GM18868 (cell line): ENCODE data around the gene SLC7A10.
"Not testable (repeated sequence)": the region's sequence is repeated elsewhere in the genome, so short reads cannot be mapped to it uniquely, and the experiment has no call there.

Source experiments
- ATAC-seq: cut with Tn5 transposase; IDR thresholded peaks from one replicate; pipeline ENCODE4 v1.9.1; 2021; ENCODE audit warnings: mild to moderate bottlenecking, moderate library complexity; ENCODE audit not compliant: unreplicated experiment

SLC7A10 gene

DNA sequence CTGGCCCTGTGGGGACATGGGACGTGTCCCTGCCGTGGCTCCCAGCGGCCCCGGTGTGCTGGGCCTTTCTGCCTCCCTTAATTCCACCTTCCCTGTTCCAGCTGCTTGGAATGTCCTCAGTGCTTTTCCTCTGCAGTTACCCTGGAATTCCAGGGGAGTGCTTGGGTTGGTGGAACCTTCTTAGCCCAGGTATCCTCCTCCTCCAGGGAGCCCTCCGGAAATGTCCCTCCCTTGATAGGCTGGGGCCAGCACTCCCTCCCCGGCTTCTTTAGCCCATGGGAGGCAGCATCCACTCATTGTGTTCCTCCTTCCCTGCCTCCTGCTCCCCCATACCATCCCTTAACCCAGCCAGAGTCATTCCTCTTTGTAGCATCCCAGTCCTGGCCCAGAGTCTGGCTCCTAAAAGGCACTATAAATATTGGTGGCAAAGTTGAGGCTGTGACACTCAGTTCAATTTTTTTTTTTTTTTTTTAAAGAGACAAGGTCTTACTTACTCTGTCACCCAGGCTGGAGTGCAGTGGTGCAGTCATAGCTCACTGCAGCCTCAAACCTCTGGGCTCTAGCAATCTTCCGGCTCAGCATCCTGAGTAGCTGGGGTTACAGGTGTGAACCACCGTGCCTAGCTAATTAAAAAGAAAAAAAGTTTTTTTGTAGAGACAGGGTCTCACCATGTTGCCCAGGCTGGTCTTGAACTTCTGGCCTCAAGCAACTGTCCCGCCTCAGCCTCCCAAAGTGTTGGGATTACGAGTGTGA is 13.7 kb upstream of the SLC7A10 start:
- ATAC-seq: no peak

DNA sequence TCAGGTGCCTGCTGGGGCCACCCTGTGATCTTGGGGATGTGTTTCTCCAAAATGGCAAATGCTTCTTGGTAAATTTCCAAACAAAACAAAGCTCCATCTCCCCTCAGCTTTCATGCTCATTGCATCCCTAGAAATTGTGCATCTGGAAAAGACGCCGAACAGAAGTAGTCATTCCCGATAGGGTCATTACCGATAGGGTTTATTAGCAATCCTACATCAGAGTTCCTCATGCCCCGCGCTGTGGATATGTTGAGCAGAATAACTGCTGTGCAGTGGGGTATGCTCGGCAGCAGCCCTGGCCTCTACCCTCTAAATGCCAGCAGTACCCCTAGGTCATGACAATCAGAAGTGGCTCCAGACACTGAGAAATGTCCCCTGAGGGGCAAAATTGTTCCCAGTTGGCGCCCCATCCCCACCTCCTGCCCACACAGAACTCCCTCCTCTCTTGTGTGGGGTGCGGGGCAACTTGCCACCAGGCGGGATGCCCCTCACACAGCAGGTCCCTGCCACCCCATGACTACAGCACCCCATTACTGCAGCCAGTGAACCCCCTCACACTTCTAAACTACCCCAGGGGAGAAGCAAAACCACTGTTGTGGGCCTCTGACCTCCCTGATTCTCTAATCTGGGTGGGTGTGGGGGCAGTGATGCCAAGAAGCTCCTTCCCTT is 13.0 kb upstream of the SLC7A10 start:
- no peak for ATAC-seq

DNA sequence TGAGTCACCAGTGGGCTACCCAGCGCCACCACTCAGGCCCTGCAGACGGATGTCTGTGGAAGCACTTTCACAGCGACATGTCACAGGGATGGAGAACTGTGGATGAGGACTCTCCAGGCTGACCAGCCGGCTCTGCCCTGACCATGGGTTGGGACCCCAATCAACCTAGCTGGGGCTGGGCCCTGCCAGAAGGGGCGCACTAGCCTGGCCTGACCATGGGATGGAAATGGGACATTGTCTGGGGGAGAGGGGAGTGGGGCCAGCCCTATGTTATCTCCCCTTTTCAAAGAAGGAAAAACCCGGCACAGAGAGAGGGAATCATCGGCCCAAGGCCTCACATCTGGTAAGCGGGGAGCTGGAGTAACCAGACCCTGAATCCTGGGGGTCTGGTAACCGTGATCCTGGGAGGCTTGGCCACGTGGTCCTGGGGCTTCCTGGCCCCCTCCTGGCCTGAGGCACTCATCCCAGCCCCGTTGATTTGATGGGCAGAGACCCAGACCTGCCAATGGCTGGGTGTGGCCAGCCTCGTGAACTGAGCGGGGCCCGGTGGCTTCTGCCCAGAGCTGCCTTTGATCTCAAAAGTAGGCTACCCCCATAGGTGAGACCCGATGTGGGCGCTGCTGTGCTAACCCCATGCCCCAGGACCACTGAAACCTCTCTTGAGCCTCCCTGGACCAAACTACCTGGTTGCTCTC is 11.2 kb upstream of the SLC7A10 start:
- ATAC-seq: no peak

DNA sequence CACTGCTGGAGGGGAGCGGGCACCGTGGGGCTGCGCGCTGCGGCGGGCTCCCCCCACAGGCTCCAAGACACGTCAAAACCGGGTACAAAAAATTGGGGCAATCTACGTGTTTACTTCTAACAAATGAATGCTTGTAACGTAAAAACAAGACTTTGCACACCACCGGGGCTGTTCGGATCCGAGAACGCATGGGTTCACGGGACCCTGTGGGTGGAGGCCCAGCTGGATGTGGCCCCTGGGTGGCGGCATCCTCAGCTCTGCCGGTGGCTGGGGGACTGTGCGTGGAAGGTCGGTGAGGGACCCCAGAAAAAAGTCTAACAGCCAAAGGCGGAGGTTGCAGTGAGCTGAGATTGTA is 10.3 kb upstream of the SLC7A10 start:
- no peak for ATAC-seq

DNA sequence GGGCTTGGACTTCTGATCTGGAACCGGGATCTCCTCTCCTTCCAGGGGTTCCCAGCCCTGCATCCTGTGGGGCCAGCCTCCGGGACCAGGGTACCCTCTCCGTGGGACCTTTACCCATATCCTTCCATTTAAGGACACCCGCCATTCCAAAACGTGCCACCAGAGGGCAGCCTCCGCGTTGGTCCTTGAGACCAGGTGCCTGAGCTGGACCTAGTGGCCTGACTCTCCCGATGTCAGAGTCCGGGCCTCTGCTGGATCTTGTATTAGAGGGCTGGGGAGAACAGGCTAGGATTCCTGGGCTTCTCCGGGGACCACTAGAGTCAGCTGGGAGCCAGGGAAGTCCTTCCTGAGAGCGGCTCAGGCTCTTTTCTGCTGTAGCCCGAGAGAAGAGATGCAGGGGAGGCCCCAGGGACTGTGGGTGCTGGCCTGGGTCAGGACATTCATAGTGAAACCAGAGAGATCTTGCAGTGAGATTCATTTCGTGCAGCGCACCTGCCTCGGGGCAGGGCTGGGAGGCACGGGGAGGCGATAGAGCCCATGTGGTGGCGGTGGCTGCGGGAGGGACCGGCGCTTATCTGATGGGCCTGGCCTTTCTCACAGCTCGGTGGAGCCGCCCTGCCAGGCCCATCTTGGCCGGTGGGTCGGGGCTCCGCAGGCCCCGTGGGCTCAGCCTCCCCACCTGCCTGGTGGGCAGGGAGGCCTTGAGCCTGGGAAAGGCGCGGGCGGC is 9.8 kb upstream of the SLC7A10 start:
- ATAC-seq: peak; percentile 98

DNA sequence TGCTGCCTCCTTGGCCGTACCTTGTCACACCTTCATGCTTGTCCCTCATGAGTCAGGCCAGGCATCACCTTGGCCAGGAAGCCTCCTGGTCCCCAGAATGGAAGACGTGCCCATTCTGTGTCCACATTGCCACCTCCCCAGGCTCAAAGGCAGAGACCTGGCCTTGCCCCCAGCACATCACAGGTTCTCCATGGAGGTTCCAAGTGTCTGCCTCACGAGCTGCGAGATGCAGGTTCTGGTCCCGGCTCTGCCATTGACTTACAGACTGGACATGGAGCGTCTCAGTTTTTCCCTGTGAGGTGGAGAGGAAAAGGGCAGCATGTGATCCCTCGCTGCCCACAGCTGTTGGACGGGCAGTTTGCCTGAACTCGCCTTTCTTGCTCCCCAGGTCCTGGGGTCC is 9.1 kb upstream of the SLC7A10 start:
- no peak for ATAC-seq

DNA sequence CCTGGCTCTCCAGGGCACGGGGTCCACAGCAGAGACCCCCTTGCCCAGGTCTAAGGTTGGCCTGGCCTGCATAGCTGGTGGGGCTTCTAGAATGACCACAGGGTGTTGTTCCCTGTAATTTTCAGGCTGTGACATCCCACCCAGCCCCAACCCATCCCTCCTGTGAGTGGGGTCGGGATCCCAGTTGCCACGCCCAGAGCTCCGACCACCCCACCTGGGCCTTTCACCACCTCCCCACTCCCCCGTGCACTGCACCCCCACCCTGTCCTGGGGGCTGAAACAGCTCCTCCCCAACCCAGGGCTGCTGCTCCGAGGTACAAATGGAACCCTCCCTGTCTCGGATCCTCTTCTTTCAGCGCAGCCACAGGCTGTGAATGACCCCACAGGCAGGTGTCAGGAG is 8.4 kb upstream of the SLC7A10 start:
- no peak for ATAC-seq

DNA sequence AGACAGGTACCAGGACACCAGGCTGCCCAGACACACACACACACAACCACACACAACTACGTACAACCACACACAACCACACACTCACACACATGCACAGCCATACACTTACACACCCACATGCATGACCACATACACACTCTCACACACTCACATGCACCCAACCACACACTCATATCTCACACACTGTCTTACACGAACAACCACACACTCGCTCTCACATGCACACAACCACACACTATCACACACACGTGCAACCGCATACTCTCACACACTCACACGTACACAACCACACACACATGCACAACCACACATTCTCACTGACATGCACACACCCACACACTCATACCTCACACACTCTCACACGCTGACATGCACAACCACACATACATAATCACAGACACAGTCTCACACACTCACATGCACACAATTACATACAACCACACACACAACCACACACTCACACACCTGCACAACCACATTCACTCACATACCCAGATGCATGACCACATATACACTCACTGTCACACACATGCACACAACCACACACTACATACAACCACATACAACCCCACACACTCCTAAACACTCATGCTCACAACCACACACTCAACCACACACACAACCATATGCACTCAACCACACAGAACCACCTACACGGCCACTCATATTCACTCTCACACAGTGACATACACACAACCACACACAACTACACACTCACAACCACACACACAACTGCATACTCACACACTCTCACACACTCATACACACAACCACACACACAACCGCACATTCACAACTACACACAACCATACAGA is 7.6 kb upstream of the SLC7A10 start:
- ATAC-seq: no peak

DNA sequence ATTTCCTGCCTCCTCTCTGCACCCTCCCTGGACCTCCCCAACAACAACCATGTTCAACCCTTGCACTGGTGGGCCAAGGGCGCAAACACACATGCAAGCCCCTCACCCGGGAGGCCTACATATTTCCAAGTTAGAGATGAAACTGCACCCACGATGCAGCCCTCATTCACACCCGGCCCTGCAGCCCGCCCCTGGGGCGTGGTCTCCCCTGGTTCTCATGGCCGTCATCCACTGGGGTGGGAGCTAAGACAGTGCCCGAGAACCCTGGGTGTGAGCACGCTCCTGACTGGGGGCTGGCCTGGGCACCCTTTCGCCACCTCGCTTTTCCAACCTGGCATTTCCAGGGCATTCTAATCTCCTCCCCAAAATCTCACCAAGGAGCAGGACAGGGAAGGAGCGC is 7.0 kb upstream of the SLC7A10 start:
- no peak for ATAC-seq

DNA sequence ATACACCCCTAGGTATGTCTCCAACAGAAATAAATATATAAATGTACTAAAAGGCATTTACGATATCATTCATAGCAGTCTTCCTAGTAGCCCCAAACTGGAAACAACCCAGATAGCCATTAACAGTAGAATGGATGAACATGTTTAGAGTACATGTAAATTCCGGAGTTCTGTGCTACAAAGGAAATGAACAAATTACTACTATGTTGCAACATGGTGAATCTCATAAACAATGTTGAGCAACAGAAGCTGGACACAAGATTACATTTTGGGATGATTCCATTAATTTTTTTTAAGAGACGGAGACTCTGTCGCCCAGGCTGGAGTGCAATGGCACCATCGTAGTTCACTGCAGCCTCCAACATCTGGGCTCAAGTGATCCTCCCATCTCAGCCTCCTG is 5.9 kb upstream of the SLC7A10 start:
- ATAC-seq: no peak

DNA sequence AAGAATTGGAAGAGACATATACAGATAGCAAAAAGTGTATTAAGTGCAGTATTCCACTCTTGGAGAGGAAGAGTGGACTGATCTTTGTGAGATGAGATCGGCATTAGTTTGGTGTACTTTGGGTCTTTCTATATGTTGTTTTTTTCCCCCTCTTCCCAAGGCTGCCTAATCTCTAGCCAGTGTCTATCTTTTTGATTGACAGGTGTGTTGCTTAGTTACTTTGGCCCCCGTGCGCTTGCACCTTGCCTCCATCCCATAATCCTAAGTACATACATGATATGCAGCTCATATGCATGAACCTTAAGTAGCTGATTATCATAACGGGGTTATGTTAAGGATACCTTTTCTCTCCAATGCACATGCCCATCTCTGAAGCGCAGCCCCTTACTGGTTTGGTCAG is 4.3 kb upstream of the SLC7A10 start:
- ATAC-seq: no peak

DNA sequence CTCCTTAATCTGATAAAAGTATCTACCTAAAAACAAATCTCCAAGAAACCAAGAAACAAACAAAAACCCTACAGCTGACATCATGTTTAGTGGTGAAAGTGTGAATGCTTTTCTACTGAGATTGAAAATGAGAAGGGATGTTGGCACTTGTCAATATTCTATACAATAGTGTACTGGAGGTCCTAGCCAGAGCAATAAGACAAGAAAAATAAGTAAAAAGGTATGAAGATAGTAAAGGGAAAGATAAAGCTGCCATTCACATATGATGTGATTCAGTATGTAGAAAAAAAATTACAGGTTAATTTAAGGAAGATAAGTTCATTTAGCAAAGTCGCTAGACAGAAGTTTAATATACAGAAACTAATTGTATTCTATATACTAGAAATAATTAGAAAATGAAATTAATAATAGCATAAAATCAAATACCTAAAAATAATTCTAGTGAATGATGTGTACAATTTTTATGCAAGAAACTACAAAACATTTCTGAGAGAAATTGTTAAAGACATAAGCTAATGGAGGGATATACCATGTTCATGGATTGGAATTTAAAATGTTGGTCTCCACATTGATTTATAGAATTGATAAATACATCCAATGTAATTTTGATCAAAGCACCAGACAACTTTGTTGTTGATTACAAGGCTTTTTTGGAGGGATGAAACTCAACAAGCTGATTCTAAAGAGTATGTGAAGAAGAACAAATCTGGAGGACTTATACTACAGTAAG is 2.4 kb upstream of the SLC7A10 start:
- no peak for ATAC-seq

DNA sequence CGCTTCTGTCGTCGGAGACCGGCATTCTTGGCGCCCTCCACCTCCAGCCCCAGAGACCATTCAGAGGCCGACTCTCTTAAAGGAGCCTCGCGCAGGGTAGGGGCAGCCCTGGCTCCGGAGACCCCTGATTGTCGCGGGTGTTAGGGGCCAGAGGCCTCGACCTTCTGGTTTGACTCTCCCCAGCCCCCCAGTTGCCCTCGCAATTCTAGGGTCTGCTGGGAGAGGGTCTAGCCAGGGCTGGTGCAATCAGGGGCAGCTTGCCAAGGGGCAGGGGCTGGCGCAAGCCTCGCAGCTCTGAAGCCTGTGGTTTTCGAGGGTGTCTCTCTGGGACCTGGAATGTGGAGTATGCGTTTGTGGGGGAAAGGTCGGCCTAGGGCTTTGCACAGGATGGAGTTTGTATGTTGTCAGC is 1.6 kb upstream of the SLC7A10 start:
- ATAC-seq: no peak

DNA sequence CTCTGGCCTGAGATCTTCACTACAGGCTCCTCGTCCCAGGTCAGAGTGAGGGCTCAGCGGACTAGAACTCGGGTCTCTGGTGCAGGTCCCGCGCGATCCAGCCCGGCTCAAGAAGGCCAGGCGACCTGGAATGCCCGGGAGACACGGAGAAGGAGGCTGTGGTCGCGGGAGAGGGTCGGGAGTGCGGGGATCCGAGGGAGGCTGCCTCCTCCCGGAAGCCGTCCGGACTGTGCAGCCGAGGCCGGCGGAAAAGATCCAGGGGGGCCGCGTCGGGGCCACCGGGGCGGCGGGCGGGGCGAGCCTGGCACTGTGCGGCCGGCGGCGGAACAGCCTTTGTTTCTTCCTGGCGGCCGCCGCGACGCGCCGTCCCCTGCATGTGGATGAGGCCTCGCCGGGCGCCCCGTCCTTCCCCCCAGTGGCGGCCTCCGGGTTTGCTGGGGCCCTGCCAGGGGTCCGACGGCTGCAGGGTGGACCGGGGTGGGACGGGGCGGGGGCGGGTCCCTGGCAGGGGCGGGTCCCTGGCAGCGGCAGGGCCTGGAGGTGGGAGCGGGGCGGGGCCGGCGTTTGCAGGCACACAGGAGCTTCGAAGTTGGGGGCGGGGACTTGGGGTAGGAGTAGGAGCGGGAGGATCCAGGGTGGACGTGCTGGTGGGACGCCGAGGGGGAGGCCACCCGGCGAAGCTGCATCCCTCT is 1.0 kb upstream of the SLC7A10 start:
- no peak for ATAC-seq

DNA sequence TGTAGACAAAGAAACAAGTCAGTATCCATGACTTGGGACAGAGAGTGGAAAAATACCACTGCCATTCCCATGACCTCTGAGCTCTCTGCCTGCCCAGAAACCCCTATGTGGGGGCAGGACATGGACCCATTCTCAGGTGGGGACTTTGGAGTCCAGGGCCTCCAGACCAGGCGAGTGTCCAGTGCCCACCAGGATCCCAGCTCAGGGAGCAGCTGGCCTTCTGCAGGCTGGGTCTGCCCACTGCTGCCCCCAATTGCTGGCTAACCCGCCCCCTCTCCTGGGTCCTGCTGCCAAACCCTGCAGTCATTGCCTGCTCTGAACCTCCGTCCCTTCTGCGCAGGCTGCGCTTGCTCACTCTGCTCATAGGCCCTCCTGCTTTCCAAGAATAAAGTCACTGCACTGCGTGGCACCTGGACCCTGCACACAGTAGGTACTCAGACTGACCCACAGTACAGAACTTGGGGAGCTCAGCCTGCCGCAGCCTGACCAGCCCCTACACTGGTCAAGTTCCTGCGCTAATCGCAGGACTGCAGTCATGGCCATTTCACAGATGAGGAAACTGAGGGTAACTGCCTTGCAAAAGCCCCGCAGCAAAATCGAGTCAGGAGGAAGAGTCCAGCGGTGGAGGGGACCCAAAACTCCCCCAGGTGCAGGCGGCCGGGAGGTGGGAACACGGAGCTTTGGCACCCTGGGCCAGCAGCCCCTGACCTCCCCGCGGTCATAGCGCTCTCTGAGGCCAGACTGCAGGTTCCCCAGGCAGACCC is 774 bp downstream of the SLC7A10 start:
- no peak for ATAC-seq

DNA sequence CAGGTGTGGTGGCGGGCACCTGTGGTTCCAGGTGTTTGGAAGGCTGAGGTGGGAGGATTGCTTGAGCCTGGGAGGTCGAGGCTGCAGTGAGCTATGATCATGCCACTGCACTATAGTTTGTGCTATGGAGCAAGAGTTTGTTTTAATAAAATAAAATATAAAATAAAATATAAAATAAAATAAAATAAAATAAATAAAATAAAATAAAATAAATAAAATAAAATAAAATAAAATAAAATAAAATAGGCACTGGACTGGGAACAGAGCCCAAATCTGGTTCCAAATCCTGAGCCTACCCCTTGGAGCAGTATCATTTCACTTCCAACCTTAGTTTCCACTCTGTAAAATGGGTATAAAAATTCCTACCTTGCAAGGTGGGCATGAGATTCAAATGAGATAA is 3.4 kb downstream of the SLC7A10 start:
- ATAC-seq: not testable (repeated sequence)

DNA sequence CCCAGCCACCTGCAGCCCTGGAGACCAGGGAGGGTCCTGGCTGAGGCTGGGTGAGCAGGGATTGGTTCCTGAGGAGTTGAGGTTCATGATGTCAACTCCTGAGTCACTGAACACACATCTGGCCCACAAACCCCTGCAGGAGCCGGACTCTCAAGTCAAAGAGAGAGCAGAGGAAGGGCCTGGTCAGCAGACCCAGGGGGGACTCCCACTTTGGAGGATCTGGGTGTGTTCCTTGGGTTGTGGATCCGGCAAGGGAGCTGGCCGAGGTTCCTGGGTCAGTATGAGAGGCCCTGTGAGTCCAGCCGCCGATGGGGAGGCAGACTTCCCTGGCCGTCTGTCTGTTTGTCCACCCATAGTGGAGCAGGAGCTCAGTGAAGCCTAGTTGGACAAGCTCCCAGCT is 4.0 kb downstream of the SLC7A10 start:
- no peak for ATAC-seq

DNA sequence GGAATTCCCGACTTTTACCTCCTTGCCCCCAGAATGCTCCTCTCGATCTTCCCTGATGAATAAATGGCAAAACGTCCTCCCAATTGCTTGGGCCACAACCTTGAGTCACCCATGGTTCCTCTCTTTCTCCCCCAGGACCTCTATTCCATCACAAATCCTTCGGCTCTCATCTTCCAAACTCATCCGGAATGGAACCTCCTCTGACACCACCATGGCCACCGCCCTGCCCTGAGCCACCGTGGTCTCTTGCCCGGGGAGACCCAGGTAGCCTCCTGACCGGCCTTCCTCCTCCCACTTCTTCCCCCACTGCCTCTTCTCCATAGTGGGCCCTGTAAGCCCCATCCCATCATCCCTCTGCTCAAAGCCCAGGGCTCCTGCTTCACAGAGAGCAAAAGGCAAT is 4.9 kb downstream of the SLC7A10 start:
- ATAC-seq: no peak

DNA sequence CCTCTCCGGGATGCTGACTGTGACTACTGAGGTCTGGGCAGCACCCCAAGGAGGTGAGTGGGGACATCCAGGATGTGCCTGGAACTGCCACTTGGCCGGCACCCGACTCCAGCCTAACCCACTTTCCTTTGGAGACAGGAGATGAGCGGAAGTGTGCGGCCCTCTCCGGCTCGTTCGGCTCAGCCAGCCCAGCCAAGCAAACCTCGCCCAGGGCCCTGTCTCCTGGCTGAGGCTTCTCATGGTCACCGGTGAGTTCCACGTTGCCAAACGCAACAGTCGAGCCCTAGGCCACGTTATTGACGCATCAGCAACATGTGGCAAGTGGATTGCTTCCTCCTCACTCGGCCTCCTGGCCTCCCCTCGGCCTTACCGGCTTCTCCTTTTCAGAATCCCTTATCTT is 5.5 kb downstream of the SLC7A10 start:
- ATAC-seq: no peak
